CD4-positive, alpha-beta T cell (primary cell): Measurements from ENCODE around the gene TMEM168. TPM values are rescaled to one million over a fixed set of nuclear protein-coding genes. Genes with fewer than 3 reads are reported as not detected.
"Not testable (repeated sequence)": the region's sequence is repeated elsewhere in the genome, so short reads cannot be mapped to it uniquely, and the experiment has no call there.

Experiments
- ATAC-seq: fragments of 200-7000 bp; cut with Tn5 transposase; one replicate; pipeline ENCODE4 v1.10.0; 2022; ENCODE audit warnings: mild to moderate bottlenecking; ENCODE audit not compliant: poor library complexity
- CTCF ChIA-PET: fragments of 350-600 bp; sonication (Branson Sonifier 250); formaldehyde crosslinking; loops from one replicate; lab custom pipeline; 2021; ENCODE audit warnings: antibody characterized with exemption, inconsistent platforms; lab: Charles Lee
- POLR2A ChIA-PET: fragments of 350-600 bp; sonication (Branson Sonifier 250); formaldehyde crosslinking; loops from one replicate; lab custom pipeline; 2021; ENCODE audit warnings: antibody characterized with exemption, inconsistent platforms; lab: Charles Lee
- DNase-seq, 14 experiments: peaks; one replicate each; pipeline ENCODE4 v3.0.0-alpha.2; 2013 to 2020; ENCODE audit warnings: mixed read lengths in 2 of 14
- H3K27ac ChIP-seq, 2 donors: one replicate each; pipeline versions ENCODE4 v1.5.1 to v1.7.0; 2013; ENCODE audit warnings: low read length in 2 of 2, low read depth in 1 of 2, mild to moderate bottlenecking in 1 of 2
- H3K27me3 ChIP-seq, 2 experiments: 1 replicate in 1 of 2; 2 replicates in 1 of 2; pipeline versions ENCODE4 v1.6.1 to v1.7.0; 2013; ENCODE audit warnings: low read length in 2 of 2, control low read depth in 1 of 2, mild to moderate bottlenecking in 1 of 2, moderate library complexity in 1 of 2; ENCODE audit not compliant: insufficient read depth in 2 of 2, control insufficient read depth in 1 of 2
- H3K36me3 ChIP-seq: one replicate; pipeline ENCODE4 v1.6.1; 2013; ENCODE audit warnings: low read length, control low read depth; ENCODE audit not compliant: insufficient read depth
- H3K4me1 ChIP-seq: one replicate; pipeline ENCODE4 v1.6.1; 2013; ENCODE audit warnings: low read length, control low read depth; ENCODE audit not compliant: insufficient read depth
- H3K4me3 ChIP-seq: one replicate; pipeline ENCODE4 v1.5.1; 2013; ENCODE audit warnings: mild to moderate bottlenecking, low read length, moderate library complexity
- H3K9me3 ChIP-seq, 2 experiments: 1 replicate in 1 of 2; 2 replicates in 1 of 2; pipeline versions ENCODE4 v1.6.1 to v1.7.0; 2013; ENCODE audit warnings: low read length in 2 of 2, mild to moderate bottlenecking in 2 of 2, control low read depth in 1 of 2, moderate library complexity in 1 of 2; ENCODE audit not compliant: control insufficient read depth in 1 of 2, insufficient read depth in 1 of 2
- H3K27ac Mint-ChIP-seq: one replicate; pipeline ENCODE4 v1.8.0; 2020; ENCODE audit warnings: mixed read lengths
- H3K27me3 Mint-ChIP-seq: one replicate; pipeline ENCODE4 v1.8.0; 2021; ENCODE audit warnings: mixed read lengths
- H3K36me3 Mint-ChIP-seq: one replicate; pipeline ENCODE4 v1.8.0; 2021; ENCODE audit warnings: low read depth, mixed read lengths
- H3K4me1 Mint-ChIP-seq: one replicate; pipeline ENCODE4 v1.8.0; 2021; ENCODE audit warnings: low read depth, mixed read lengths
- H3K4me3 Mint-ChIP-seq: one replicate; pipeline ENCODE4 v1.8.0; 2020; ENCODE audit warnings: mild to moderate bottlenecking, mixed read lengths
- H3K9me3 Mint-ChIP-seq: one replicate; pipeline ENCODE4 v1.8.0; 2020; ENCODE audit warnings: mixed read lengths
- intact Hi-C, 2 experiments: fragments of 100-400 bp; cut with DNase I in 1 of 2; cut with micrococcal nuclease in 1 of 2; formaldehyde crosslinking; loops; one replicate each; pipeline versions ENCODE4 v1.15.1 to v1.9.0; 2023 to 2025; cut with DNase I, micrococcal nuclease
- total RNA-seq, 174 experiments: library from RNA in 2 of 174; stranded (reverse) in 2 of 174; gene quantifications; one replicate each; pipeline ENCODE4 v1.2.3 and lab custom pipeline; 2021 to 2026
- TF ChIP-seq, protein P1 (sequence below): fragments of 200-600 bp; IDR thresholded peaks from one replicate; pipeline ENCODE4 v1.8.0; 2022; ENCODE audit warnings: antibody characterized with exemption, mild to moderate bottlenecking

TMEM168 gene
- total RNA-seq, 2 experiments from 2014 or later = 11.5 to 11.9 TPM

DNA sequence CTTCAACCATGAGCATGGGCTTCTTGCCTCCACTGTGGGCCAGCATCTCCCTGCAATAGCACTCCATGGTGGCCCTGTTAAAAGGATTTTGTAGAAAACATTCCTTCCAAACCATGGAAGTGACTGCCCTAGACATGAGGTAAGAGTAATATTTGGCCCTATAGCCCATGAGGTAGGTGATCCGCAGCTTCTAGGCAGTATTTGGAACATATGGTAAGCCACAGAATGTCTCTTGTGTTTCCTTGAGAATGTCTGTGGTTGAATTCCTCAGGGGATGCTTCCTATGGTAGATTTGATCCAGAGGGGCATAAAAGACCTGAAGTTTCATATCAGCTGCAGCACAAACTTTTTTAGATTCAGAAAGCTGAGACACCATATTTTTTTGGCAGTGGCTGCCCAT, 54.9 kb downstream of the TMEM168 start:
- Mint-ChIP-seq H3K27me3 (peaks cover 7% of the 10 kb centered on the region), H3K4me3 (no peak overlapping the region), H3K36me3 (peaks cover 9% of the 10 kb centered on the region), H3K27ac (no peak overlapping the region), H3K4me1 (no peaks in the 10 kb centered on the region), H3K9me3 (peaks cover 13% of the 10 kb centered on the region)
- peaks cover 25% of the 10 kb centered on the region in 2 experiments for H3K9me3 ChIP-seq
- no peak overlapping the region for H3K4me3 ChIP-seq
- ChIA-PET CTCF (no interaction called here), POLR2A (no interaction called here)
- intact Hi-C loops = no loop called here
- DNase-seq = no peak
- no peaks in the 10 kb centered on the region for H3K36me3 ChIP-seq
- TF ChIP-seq, protein P1, sequence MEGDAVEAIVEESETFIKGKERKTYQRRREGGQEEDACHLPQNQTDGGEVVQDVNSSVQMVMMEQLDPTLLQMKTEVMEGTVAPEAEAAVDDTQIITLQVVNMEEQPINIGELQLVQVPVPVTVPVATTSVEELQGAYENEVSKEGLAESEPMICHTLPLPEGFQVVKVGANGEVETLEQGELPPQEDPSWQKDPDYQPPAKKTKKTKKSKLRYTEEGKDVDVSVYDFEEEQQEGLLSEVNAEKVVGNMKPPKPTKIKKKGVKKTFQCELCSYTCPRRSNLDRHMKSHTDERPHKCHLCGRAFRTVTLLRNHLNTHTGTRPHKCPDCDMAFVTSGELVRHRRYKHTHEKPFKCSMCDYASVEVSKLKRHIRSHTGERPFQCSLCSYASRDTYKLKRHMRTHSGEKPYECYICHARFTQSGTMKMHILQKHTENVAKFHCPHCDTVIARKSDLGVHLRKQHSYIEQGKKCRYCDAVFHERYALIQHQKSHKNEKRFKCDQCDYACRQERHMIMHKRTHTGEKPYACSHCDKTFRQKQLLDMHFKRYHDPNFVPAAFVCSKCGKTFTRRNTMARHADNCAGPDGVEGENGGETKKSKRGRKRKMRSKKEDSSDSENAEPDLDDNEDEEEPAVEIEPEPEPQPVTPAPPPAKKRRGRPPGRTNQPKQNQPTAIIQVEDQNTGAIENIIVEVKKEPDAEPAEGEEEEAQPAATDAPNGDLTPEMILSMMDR = no peak
- no peak for ATAC-seq
- H3K4me1 ChIP-seq = no peaks in the 10 kb centered on the region
- H3K27ac ChIP-seq = no peak overlapping the region
- H3K27me3 ChIP-seq = no peaks in the 10 kb centered on the region

DNA sequence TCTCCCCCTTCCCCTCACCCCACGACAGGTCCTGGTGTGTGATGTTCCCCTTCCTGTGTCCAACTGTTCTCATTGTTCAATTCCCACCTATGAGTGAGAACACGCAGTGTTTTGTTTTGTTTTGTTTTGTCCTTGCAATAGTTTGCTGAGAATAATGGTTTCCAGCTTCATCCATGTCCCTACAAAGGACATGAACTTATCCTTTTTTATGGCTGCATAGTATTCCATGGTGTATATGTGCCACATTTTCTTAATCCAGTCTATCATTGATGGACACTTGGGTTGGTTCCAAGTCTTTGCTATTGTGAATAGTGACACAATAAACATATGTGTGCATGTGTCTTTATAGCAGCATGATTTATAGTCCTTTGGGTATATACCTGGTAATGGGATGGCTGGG, 58.9 kb downstream of the TMEM168 start:
- CTCF ChIA-PET, H3K4me3 Mint-ChIP-seq: not testable (repeated sequence)

DNA sequence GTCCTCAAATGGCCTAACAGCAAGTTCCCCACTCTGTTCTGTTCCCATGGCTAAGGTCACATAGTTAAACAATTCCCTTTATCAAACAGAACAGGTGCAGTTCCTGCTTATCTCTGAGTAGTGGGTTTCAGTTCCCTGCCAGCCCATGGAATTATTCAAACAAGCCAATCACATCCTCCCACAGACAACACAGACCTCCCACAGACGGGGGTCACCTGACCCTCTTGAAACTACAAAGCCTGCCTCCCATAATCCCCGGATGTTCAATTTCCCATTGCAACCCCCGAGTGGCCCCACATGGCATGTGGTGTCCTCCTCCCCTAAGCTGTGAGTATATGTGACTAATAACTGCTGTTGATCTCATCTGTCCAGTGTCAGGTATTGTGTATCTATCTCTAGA, 64.1 kb downstream of the TMEM168 start:
- intact Hi-C loops = no loop called here
- H3K4me1 ChIP-seq = no peaks in the 10 kb centered on the region
- H3K27ac ChIP-seq = no peak overlapping the region
- ATAC-seq (no peak), DNase-seq (no peak)
- POLR2A ChIA-PET = no interaction called here
- H3K27me3 ChIP-seq = peaks cover 0 to 3% of the 10 kb centered on the region in 2 experiments
- Mint-ChIP-seq H3K4me3 (no peak overlapping the region), H3K27ac (no peak overlapping the region), H3K9me3 (peaks cover 18% of the 10 kb centered on the region), H3K36me3 (peaks cover 6% of the 10 kb centered on the region), H3K4me1 (no peaks in the 10 kb centered on the region), H3K27me3 (no peaks in the 10 kb centered on the region)
- CTCF ChIA-PET = no interaction called here
- TF ChIP-seq, protein P1 = no peak
- H3K9me3 ChIP-seq = peaks cover 6 to 19% of the 10 kb centered on the region in 2 experiments
- H3K4me3 ChIP-seq = no peak overlapping the region
- H3K36me3 ChIP-seq = no peaks in the 10 kb centered on the region

More for the DNA sequence above, 58.9 kb downstream of the TMEM168 start:
- H3K27ac ChIP-seq, POLR2A ChIA-PET, ATAC-seq, H3K27me3 ChIP-seq, H3K27me3 Mint-ChIP-seq, H3K4me1 Mint-ChIP-seq, DNase-seq, H3K36me3 ChIP-seq, H3K27ac Mint-ChIP-seq, intact Hi-C loops, H3K4me1 ChIP-seq, H3K4me3 ChIP-seq: not testable (repeated sequence)
- peaks cover 10 to 44% of the 10 kb centered on the region in 2 experiments for H3K9me3 ChIP-seq
- peaks cover 25% of the 10 kb centered on the region for H3K9me3 Mint-ChIP-seq
- H3K36me3 Mint-ChIP-seq = peaks cover 15% of the 10 kb centered on the region

DNA sequence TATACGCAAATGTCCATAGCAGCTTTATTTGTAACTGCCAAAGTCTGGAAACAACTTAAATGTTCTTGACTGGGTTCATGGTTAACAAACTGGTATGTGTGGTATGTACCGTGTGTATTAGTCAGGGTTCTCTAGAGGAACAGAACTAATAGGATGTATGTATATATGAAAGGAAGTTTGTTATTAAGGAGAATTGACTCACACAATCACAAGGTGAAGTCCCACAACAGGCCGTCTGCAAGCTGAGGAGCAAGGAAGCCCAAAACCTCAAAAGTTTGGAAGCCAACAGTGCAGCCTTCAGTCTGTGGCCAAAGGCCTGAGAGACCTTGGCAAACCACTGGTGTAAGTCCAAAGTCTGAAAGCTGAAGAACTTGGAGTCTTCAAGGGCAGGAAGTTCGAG, 66.8 kb downstream of the TMEM168 start:
- POLR2A ChIA-PET = no interaction called here
- H3K4me3 ChIP-seq = no peak overlapping the region
- H3K9me3 Mint-ChIP-seq = peaks cover 10% of the 10 kb centered on the region

More for the DNA sequence above, 66.8 kb downstream of the TMEM168 start:
- TF ChIP-seq, protein P1 = no peak
- intact Hi-C loops = no loop called here
- Histone ChIP-seq H3K36me3 (no peaks in the 10 kb centered on the region), H3K27me3 (peaks cover 0 to 3% of the 10 kb centered on the region in 2 experiments), H3K27ac (no peak overlapping the region), H3K4me1 (no peaks in the 10 kb centered on the region), H3K9me3 (peaks cover 0 to 5% of the 10 kb centered on the region in 2 experiments)
- CTCF ChIA-PET = no interaction called here
- no peak overlapping the region for H3K27ac Mint-ChIP-seq
- DNase-seq (no peak), ATAC-seq (no peak)
- H3K4me1 Mint-ChIP-seq = no peaks in the 10 kb centered on the region
- no peaks in the 10 kb centered on the region for H3K36me3 Mint-ChIP-seq
- H3K4me3 Mint-ChIP-seq = no peak overlapping the region
- no peaks in the 10 kb centered on the region for H3K27me3 Mint-ChIP-seq
